Fibroblast of villous mesenchyme (primary cell): ENCODE results near the gene MAN1C1. TPM values are rescaled to one million over a fixed set of nuclear protein-coding genes. Genes with fewer than 3 reads are reported as not detected.

Source experiments
- DNase-seq: peaks from one replicate; pipeline ENCODE4 v3.0.0-alpha.2; 2010; ENCODE audit warnings: low read depth
- H3K4me3 ChIP-seq: 2 replicates; pipeline ENCODE4 v1.5.1; 2011; ENCODE audit warnings: low read depth, mild to moderate bottlenecking, low read length
- total RNA-seq: library from RNA; depleted of rRNA; stranded (reverse); fragments of >200 nt; gene quantifications from 2 replicates; pipeline ENCODE4 v1.2.3, GENCODE V29; 2012
- TF ChIP-seq, protein P1 (sequence below): IDR thresholded peaks from 2 replicates; pipeline ENCODE4 v1.5.1; 2012; ENCODE audit warnings: low read depth, mild to moderate bottlenecking, low read length; ENCODE audit not compliant: insufficient read depth

MAN1C1 gene
- total RNA-seq, 1 donor, result 5.2 TPM

DNA sequence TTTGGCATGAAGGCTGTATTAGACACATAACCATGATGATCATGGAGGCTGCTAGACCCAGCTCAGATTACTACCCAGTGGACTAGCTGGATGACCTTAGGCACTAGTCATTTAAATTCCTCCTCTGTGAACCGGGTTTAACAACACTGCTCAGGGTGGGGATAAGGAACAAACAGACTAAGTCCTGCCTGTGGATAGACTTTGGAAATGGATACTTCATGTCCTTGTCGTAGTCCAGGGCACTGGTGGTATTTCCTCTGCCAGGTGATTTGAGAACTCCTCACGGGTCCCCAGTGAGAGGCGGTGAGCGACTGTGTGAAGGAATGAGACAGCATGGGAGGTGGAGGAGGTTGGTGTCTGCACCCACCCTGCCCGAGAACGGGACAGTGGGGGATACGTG lies 110.5 kb downstream of the MAN1C1 start:
- TF ChIP-seq, protein P1, sequence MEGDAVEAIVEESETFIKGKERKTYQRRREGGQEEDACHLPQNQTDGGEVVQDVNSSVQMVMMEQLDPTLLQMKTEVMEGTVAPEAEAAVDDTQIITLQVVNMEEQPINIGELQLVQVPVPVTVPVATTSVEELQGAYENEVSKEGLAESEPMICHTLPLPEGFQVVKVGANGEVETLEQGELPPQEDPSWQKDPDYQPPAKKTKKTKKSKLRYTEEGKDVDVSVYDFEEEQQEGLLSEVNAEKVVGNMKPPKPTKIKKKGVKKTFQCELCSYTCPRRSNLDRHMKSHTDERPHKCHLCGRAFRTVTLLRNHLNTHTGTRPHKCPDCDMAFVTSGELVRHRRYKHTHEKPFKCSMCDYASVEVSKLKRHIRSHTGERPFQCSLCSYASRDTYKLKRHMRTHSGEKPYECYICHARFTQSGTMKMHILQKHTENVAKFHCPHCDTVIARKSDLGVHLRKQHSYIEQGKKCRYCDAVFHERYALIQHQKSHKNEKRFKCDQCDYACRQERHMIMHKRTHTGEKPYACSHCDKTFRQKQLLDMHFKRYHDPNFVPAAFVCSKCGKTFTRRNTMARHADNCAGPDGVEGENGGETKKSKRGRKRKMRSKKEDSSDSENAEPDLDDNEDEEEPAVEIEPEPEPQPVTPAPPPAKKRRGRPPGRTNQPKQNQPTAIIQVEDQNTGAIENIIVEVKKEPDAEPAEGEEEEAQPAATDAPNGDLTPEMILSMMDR, result no peak
- H3K4me3 ChIP-seq, result no peak overlapping the region
- no peak for DNase-seq

DNA sequence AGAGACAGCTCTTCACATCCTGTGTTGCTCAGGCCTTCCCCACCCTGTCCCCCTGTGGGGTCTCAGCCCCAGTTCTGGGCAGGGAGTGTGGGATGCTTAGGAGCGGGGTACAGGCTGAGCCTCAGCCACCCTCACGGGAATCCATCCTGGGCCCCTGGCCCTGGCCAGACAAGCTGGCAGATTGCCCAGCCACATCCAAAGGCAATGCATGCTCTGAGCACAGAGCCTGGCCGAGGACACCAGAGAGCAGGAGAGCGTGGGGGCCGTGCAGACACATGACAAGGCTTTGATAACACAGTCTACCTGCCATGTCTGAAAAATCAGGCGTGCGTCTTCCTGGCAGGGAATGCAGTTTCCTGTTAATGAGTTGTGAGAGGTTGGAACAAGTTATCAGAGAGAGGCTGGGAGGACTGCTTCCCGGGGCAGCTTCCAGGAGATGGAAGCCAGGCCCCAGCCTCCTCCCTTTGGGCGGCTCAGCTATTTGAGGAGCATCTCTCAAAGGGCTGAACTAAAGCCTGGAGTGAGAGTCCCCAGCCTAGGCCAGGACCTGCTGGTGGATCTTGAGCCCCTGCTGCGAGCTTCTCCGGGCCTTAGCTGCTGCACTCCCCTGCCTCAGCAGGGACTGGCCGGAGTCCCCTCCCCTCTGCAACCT lies 111.2 kb downstream of the MAN1C1 start:
- no peak overlapping the region for H3K4me3 ChIP-seq
- peak; percentile 40 for DNase-seq
- TF ChIP-seq, protein P1, result no peak

DNA sequence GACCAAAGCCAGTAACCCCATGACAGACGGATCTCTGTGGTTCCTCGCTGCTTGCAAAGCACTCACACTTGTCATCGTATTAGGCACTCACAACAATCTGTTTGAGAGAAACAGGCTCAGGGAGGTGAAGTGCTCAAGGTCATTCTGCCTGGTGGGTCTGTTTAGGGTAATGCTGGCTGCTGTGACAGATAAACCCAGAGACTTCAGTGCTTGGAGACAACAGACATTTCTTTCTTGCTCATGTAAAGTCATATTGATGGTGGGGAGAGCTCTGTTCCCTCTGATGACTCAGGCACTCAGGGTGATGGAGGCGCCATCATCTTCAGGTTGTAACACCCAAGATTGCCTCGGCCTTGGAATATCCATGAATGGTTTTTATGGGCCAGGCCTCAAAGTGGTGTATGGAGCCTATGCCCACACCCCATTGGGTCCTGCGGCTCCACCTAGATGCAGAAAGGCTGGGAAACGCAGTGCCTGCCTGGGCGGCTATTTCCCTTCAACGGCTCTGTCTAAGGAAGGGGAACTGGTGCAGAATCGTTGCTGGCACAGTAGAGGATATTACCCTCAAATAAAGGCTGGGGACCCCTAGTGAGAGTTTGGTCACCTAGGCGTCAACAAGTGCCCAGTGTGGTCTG lies 111.8 kb downstream of the MAN1C1 start:
- DNase-seq, result no peak
- no peak overlapping the region for H3K4me3 ChIP-seq
- TF ChIP-seq, protein P1, result no peak

DNA sequence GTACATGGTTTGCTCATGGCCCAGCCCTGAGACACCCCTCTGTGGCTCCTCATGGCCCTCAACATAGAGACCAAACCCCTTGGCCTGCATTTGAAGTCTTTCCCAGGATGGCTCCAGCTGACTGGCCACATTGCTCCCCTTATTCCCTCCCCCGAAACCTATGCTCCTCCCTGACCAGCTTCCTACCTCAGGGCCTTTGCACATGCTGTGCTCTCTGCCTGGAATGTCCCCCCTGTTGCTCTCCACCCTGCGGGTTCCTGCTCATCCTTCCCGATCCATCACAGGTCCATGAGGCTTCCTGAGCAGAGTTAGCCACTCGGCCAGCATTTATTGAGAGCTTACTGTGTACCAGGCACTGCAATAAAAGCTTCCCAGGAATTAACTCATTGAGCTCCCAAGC lies 112.5 kb downstream of the MAN1C1 start:
- TF ChIP-seq, protein P1, result no peak
- DNase-seq, result no peak
- no peak overlapping the region for H3K4me3 ChIP-seq

DNA sequence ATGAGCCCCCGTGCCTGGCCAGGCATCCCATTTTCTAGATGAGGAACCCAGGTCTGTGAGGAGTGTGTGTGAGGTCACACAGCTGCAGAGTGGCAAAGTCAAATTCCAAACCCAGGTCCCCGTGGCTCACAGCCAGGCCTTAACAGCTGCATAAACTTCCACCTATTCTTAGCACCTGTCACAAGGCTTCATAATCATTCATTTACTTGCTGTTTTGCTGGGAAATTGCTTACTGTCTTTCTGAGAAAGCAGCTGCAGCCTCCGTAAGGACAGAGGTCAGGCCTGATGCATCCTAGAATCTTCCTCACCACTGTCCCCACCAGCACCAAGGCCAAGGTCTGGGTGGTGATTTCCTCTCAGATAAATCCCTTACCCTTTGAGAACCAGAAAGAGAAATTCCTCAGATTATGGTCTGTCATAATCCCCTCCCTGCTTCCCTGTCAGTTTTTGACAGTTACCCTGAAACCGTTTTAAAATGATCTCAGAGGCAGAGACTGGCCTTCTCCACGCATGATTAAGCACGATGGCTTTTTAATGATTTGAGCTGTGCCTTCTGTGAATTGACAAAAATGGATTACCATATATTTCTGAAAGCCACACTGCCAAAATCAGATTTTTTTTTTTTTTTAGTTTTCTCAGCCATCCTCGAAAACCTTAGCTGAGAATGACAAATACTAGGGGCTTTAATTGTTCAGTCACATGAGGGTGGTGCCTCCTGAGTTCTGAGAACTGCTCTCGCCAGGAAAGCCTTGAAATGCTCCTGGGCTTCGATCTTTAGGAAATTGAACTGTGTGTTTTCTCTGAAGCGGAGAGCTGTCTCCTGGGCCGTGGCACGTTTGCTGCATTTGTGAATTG lies 113.4 kb downstream of the MAN1C1 start:
- no peak overlapping the region for H3K4me3 ChIP-seq
- TF ChIP-seq, protein P1, result no peak
- no peak for DNase-seq

DNA sequence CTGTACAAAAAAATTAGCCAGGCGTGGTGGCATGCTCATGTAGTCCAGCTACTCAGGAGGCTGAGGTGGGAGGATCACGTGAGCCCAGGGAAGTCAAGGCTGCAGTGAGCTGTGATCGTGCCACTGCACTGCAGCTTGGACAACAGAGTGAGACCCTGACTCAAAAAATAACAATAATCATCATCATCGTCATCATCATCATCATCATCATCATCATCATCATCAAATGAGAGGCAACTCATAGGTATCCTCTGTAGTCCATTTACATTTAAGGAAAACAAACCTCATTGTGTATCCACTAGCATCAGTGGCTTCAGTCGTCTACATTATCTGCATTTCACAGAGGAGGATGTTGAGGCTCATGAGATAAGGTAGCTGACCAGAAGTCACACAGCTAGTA lies 114.6 kb downstream of the MAN1C1 start:
- TF ChIP-seq, protein P1, result no peak
- H3K4me3 ChIP-seq, result no peak overlapping the region
- no peak for DNase-seq
